Cardiac fibroblast (primary cell): ENCODE measurements around the gene PITPNM3.

Source experiments
- DNase-seq, 2 donors: peaks; one replicate each; pipeline versions ENCODE4 v3.0.0 to v3.0.0-alpha.2; 2010; ENCODE audit warnings: low read depth in 2 of 2
- H3K4me3 ChIP-seq, 2 donors: replicated peaks in 1 of 2; 1 replicate in 1 of 2; 2 replicates in 1 of 2; pipeline ENCODE4 v1.5.1; 2011; ENCODE audit warnings: low read depth in 2 of 2, low read length in 2 of 2, mild to moderate bottlenecking in 2 of 2, moderate library complexity in 1 of 2
- CTCF ChIP-seq: IDR thresholded peaks from one replicate; pipeline ENCODE4 v1.5.1; 2011; ENCODE audit warnings: low read depth, mild to moderate bottlenecking, low read length, inconsistent platforms

Gene PITPNM3

GRCh38 chr17:6530324-6530920, 25.9 kb downstream of the PITPNM3 start:
- no peak for DNase-seq
- no peak overlapping the region for H3K4me3 ChIP-seq
- no peak for TF ChIP-seq CTCF

- DNase-seq: no peak
- no peak for TF ChIP-seq CTCF
- no peak overlapping the region for H3K4me3 ChIP-seq
These were observed 27.8 kb downstream of the PITPNM3 start for GRCh38 chr17:6528557-6528956.

GRCh38 chr17:6526362-6527152, 29.8 kb downstream of the PITPNM3 start:
- H3K4me3 ChIP-seq: no peak overlapping the region
- no peak for TF ChIP-seq CTCF
- DNase-seq: peak; percentile 16 to 32

GRCh38 chr17:6525731-6526130, 30.6 kb downstream of the PITPNM3 start:
- DNase-seq: no peak
- no peak overlapping the region for H3K4me3 ChIP-seq
- TF ChIP-seq CTCF: no peak

GRCh38 chr17:6525141-6525540, 31.2 kb downstream of the PITPNM3 start:
- H3K4me3 ChIP-seq: no peak overlapping the region
- no peak for TF ChIP-seq CTCF
- no peak for DNase-seq

GRCh38 chr17:6524520-6524919, 31.8 kb downstream of the PITPNM3 start:
- no peak overlapping the region for H3K4me3 ChIP-seq
- DNase-seq: peak in 1 of 2 donors; percentile 16
- TF ChIP-seq CTCF: no peak
